Omental fat pad (tissue), 4 donors: ENCODE measurements around the gene NUBPL. TPM values are rescaled to one million over a fixed set of nuclear protein-coding genes. Genes with fewer than 3 reads are reported as not detected.
"Not testable (repeated sequence)": the region's sequence is repeated elsewhere in the genome, so short reads cannot be mapped to it uniquely, and the experiment has no call there.

Source experiments
- ATAC-seq: fragments of 150-250 bp; one replicate; pipeline ENCODE4 v1.9.1; 2016; ENCODE audit warnings: mild to moderate bottlenecking, moderate library complexity; ENCODE audit not compliant: low FRiP score
- DNase-seq: peaks from one replicate; pipeline ENCODE4 v3.0.0-alpha.2; 2019; ENCODE audit warnings: low spot score
- CTCF ChIP-seq, 3 donors: fragments of 450-650 bp; IDR thresholded peaks; one replicate each; pipeline ENCODE4 v1.5.1; 2016 to 2017; ENCODE audit warnings: antibody characterized with exemption in 3 of 3, mild to moderate bottlenecking in 3 of 3, moderate library complexity in 2 of 3
- total RNA-seq, 4 donors: library from RNA; depleted of rRNA; stranded (reverse); fragments of >200 nt; gene quantifications; one replicate each; pipeline ENCODE4 v1.1.0, GENCODE V29; 2016

The NUBPL gene
- total RNA-seq, 4 donors from 2014 or later: 9.0 to 12.9 (median 10.9) TPM

DNA sequence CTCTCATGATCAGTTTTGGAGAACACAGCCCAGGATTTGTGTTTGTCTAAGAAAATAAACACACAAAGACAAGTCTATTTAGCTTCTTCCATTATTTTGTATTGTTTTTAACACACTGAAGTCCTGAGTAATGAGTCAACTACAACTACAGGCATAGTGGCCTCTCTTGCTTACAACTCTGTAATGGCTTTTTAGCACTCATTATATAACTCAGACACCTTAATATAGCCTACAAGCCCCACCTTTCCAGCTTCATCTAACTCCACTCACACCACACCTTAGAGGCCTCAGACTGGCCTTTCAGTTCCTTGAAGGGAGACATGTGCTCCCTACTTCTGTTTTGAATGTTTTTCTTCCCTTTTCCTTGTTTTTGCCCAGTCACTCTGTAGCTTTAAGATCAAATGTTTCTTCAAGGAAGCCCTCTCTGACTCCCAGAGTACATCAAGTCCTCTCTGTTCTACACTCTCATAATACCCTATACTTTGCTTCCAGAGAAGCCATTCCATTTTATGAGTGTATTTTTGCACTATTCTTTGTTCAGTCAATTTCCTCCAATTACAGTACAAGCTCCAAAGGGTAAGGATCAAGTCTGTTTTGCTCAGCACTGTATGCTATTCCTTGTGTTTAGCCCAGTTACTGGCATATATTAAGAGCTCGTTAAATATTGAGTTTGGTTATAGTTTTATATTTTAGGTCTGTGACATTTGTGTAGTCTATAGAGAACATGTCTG is 282.3 kb downstream of the NUBPL start:
- TF ChIP-seq CTCF (IDR thresholded peaks at IDR 0.05): no peak
- DNase-seq (no peak), ATAC-seq (no peak)

- DNase-seq (no peak), ATAC-seq (no peak)
- no peak for TF ChIP-seq CTCF (IDR thresholded peaks at IDR 0.05)
Observed at GRCh38 chr14:31854508-31855075, 293.4 kb downstream of the NUBPL start.

DNA sequence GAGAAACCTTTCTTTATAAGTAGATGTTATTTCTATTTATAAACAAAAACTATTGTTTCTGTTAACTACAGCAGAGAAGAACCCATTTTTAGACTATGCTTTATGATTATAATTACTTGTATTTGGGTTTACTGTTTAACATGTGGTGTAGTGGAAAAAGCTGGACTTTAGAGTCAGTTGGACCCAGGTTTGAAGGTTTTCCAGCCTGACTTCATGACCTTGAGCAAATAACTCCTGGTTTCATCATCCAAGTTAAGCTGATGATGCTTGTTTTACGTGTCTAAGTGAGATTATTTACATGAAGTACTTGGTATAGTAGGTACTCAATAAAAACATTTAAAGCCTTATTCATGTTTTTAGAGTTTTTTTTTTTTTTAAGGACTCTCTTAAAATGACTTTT is 294.1 kb downstream of the NUBPL start:
- no peak for TF ChIP-seq CTCF (IDR thresholded peaks at IDR 0.05)
- DNase-seq (no peak), ATAC-seq (no peak)

DNA sequence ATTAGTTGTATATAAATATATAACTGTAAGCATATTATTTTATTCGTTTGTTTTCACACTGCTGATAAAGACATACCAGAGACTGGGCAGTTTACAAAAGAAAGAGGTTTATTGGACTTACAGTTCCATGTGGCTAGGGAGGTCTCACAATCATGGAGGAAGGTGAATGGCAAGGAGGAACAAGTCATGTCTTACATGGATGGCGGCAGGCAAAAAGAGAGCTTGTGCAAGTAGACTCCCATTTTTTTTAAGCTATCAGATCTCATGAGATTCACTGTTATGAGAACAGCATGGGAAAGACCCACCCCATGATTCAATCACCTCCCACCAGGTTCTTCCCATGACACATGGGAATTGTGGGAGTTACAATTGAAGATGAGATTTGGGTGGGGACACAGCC is 294.8 kb downstream of the NUBPL start:
- not testable (repeated sequence) for DNase-seq, ATAC-seq

DNA sequence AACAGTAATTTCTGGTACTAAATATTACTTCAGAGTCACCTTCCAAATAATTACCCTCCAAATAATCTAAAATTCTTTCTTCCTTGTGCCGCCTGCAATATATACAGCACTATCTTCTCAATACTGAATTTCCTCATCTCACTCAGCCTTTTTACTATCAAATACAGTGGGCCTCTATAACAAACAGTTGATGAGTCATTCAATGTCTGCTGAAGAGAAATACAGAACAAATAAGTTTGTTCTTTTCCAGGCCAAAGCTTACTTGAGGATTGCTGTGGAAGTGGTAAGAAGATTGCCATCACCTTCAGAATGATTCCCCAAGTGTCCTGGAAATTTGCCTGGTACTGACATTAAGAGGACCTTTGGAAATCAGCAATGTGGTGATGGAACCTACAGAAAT is 297.7 kb downstream of the NUBPL start:
- ATAC-seq (no peak), DNase-seq (no peak)
- no peak for TF ChIP-seq CTCF (IDR thresholded peaks at IDR 0.05)

- ATAC-seq: no peak
- TF ChIP-seq CTCF (IDR thresholded peaks at IDR 0.05): no peak
Observed at GRCh38 chr14:31864937-31865855, 304.0 kb downstream of the NUBPL start.

GRCh38 chr14:31867570-31867969 is 306.4 kb downstream of the NUBPL start:
- DNase-seq (no peak), ATAC-seq (no peak)
- no peak for TF ChIP-seq CTCF (IDR thresholded peaks at IDR 0.05)

More at GRCh38 chr14:31864937-31865855, 304.0 kb downstream of the NUBPL start:
- DNase-seq: no peak

DNA sequence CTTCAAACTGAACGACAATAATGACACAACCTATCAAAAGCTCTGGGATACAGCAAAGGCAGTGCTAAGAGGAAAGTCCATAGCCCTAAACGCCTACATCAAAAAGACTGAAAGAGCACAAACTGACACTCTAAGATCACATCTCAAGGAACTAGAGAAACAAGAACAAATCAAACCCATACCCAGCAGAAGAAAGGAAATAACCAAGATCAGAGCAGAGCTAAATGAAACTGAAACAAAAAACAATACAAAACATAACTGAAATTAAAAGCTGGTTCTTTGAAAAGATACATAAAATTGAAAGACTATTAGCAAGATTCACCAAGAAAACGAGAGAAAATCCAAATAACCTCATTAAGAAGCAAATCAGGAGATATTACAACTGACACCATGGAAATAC is 306.9 kb downstream of the NUBPL start:
- ATAC-seq, DNase-seq: not testable (repeated sequence)
